Parathyroid adenoma (tissue), 2 donors: Measurements from ENCODE around the gene WDHD1.
"Not testable (repeated sequence)": the region's sequence is repeated elsewhere in the genome, so short reads cannot be mapped to it uniquely, and the experiment has no call there.

Source experiments
- H2AFZ ChIP-seq: fragments of 300-600 bp; sonication (generic); one replicate; pipeline ENCODE4 v1.7.0; 2017; ENCODE audit warnings: antibody characterized with exemption, mild to moderate bottlenecking
- H3K27ac ChIP-seq: fragments of 300-600 bp; sonication (generic); one replicate; pipeline ENCODE4 v1.7.0; 2017
- H3K27me3 ChIP-seq: fragments of 300-600 bp; sonication (generic); one replicate; pipeline ENCODE4 v1.7.0; 2017; ENCODE audit warnings: low read length; ENCODE audit not compliant: control insufficient read depth, insufficient read depth
- H3K36me3 ChIP-seq: fragments of 300-600 bp; sonication (generic); one replicate; pipeline ENCODE4 v1.7.0; 2017; ENCODE audit warnings: low read length; ENCODE audit not compliant: control insufficient read depth, insufficient read depth
- H3K4me1 ChIP-seq: fragments of 300-600 bp; sonication (generic); one replicate; pipeline ENCODE4 v1.7.0; 2017; ENCODE audit warnings: control low read depth
- H3K4me2 ChIP-seq: fragments of 300-600 bp; sonication (generic); one replicate; pipeline ENCODE4 v1.7.0; 2017; ENCODE audit warnings: low read length
- H3K4me3 ChIP-seq: fragments of 300-600 bp; sonication (generic); one replicate; pipeline ENCODE4 v1.7.0; 2017; ENCODE audit warnings: low read depth, low read length
- H3K79me2 ChIP-seq: fragments of 300-600 bp; sonication (generic); one replicate; pipeline ENCODE4 v1.7.0; 2017; ENCODE audit warnings: control low read depth
- H3K9ac ChIP-seq: fragments of 300-600 bp; sonication (generic); one replicate; pipeline ENCODE4 v1.7.0; 2017; ENCODE audit warnings: mild to moderate bottlenecking
- H3K9me3 ChIP-seq: fragments of 300-600 bp; sonication (generic); one replicate; pipeline ENCODE4 v1.7.0; 2017; ENCODE audit warnings: low read length; ENCODE audit not compliant: control insufficient read depth
- TF ChIP-seq, protein P1 (sequence below): fragments of 300-600 bp; sonication (generic); IDR thresholded peaks from one replicate; pipeline ENCODE4 v1.7.0; 2017; ENCODE audit warnings: antibody characterized with exemption, mild to moderate bottlenecking
- donor health status: primary hyperparathyroidism.

Gene WDHD1

DNA sequence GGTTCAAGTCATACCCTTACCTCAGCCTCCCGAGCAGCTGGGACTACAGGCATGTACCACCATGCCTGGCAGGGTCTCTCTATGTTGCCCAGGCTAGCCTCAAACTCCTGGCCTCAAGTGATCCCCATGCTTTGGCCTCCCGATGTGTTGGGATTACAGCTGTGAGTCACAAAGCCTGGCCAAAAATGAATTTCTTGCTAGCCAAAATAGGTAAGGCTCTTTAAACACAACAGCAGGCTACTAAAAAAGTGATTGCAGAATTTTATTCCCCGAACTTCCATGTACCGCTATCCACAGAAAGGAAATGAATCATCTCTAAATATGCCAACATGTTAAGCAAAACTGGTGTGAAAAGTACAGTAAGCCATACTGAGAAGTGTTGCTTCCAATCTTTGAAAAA is 50.6 kb downstream of the WDHD1 start:
- Histone ChIP-seq H3K4me2 (no peak overlapping the region), H3K4me1 (no peaks in the 10 kb centered on the region), H2AFZ (no peak overlapping the region), H3K79me2 (no peaks in the 10 kb centered on the region), H3K9ac (no peak overlapping the region), H3K4me3 (no peak overlapping the region), H3K27ac (no peak overlapping the region), H3K36me3 (no peaks in the 10 kb centered on the region), H3K9me3 (no peaks in the 10 kb centered on the region), H3K27me3 (no peaks in the 10 kb centered on the region)
- TF ChIP-seq, protein P1, sequence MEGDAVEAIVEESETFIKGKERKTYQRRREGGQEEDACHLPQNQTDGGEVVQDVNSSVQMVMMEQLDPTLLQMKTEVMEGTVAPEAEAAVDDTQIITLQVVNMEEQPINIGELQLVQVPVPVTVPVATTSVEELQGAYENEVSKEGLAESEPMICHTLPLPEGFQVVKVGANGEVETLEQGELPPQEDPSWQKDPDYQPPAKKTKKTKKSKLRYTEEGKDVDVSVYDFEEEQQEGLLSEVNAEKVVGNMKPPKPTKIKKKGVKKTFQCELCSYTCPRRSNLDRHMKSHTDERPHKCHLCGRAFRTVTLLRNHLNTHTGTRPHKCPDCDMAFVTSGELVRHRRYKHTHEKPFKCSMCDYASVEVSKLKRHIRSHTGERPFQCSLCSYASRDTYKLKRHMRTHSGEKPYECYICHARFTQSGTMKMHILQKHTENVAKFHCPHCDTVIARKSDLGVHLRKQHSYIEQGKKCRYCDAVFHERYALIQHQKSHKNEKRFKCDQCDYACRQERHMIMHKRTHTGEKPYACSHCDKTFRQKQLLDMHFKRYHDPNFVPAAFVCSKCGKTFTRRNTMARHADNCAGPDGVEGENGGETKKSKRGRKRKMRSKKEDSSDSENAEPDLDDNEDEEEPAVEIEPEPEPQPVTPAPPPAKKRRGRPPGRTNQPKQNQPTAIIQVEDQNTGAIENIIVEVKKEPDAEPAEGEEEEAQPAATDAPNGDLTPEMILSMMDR = no peak

DNA sequence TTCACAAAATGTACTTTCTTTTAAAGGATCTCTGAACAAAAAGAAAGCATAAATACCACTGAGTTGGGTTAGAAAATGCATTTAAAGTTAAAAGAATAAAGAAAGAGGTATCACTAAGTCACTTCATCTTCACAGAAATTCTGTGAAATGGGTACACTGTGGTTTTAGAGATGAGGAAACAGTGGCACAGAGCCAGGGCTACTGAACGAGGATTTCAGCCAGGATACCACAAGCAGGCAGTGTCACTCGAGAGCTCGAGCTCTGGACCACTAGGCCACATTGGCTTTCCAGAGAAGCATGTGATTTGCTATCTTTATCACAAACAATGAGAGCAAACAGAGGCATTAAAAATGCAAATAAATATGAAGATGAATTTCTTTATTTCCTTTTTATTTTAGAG is 51.0 kb downstream of the WDHD1 start:
- Histone ChIP-seq H3K4me3 (no peak overlapping the region), H3K9ac (no peak overlapping the region), H3K79me2 (no peaks in the 10 kb centered on the region), H3K9me3 (no peaks in the 10 kb centered on the region), H3K27me3 (no peaks in the 10 kb centered on the region), H3K27ac (no peak overlapping the region), H3K36me3 (no peaks in the 10 kb centered on the region), H3K4me2 (no peak overlapping the region), H3K4me1 (no peaks in the 10 kb centered on the region), H2AFZ (no peak overlapping the region)
- TF ChIP-seq, protein P1 = no peak

DNA sequence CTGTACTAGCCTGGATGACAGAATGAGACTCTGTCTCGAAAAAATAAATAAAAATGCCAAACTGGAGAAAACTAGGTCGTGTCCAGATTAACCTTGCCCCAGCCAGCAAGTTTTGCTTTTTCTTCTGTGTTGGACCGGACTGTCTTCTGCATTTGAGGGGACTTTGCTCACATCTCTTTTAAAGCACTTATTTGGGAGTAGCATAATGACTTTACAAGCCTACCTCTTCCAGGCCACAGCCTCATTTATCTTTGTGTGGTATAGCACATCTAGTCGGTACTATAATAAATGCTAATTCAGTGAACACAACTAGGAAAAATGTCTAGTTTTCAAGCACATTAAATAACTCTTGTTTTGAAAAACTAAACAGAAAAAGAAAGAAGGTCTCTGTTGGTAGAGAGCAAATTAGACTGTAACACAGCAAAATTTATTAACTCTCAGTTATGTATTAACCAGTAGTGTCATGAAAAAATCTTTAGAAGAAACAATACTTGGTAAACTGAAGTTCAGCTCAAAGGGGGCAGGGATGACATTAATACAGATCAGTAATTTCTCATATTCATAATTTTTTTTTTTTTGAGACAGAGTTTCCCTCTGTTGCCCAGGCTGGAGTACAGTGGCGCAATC is 52.0 kb downstream of the WDHD1 start:
- Histone ChIP-seq H3K4me1 (no peaks in the 10 kb centered on the region), H3K4me2 (no peak overlapping the region), H2AFZ (no peak overlapping the region), H3K36me3 (no peaks in the 10 kb centered on the region), H3K9me3 (no peaks in the 10 kb centered on the region), H3K27ac (no peak overlapping the region), H3K4me3 (no peak overlapping the region), H3K27me3 (no peaks in the 10 kb centered on the region), H3K9ac (no peak overlapping the region), H3K79me2 (no peaks in the 10 kb centered on the region)
- TF ChIP-seq, protein P1 = no peak

DNA sequence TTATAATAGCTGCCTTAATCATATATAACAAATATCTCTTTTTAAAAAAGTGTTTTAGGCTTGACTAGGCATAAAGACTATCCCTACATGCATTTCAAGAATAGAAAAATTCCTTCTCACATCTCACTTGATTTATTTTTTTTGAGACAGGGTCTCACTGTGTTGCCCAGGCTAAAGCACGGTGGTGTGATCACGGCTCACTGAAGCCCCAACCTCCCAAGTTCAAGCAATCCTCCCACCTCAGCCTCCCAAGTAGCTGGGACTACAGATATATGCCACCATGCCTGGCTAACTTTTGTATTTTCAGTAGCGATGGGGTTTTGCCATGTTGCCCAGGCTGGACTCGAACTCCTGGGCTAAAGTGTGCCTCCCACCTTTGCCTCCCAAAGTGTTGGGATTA is 59.4 kb downstream of the WDHD1 start:
- Histone ChIP-seq H3K27me3 (no peaks in the 10 kb centered on the region), H3K4me3 (no peak overlapping the region), H3K9ac (no peak overlapping the region), H3K9me3 (no peaks in the 10 kb centered on the region), H3K79me2 (no peaks in the 10 kb centered on the region), H2AFZ (no peak overlapping the region), H3K36me3 (no peaks in the 10 kb centered on the region), H3K4me1 (no peaks in the 10 kb centered on the region), H3K27ac (no peak overlapping the region), H3K4me2 (no peak overlapping the region)
- TF ChIP-seq, protein P1 = no peak

DNA sequence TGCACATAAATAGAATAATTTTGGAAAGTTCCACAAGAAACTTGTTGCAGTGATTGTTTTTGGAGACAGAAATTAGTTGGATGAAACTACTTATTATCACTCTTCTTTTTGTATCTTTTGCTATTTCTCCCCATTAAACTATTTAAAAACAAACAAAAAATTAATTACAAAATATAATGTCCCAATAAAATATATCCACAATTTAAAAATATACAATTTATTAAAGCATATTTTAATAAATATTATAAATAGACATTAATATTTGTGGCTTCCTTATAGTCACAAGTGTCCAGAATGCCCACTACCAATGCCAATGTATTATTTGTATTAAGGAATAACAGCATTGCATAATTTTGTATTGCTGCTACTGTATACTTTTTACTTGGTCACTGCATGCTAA is 71.8 kb downstream of the WDHD1 start:
- Histone ChIP-seq H3K27ac (no peak overlapping the region), H3K4me1 (no peaks in the 10 kb centered on the region), H3K4me2 (no peak overlapping the region), H3K9ac (no peak overlapping the region), H3K4me3 (no peak overlapping the region), H3K36me3 (no peaks in the 10 kb centered on the region), H3K9me3 (no peaks in the 10 kb centered on the region), H3K27me3 (no peaks in the 10 kb centered on the region), H3K79me2 (no peaks in the 10 kb centered on the region), H2AFZ (no peak overlapping the region)
- TF ChIP-seq, protein P1 = no peak

GRCh38 chr14:54953609-54954008 is 73.3 kb downstream of the WDHD1 start:
- not testable (repeated sequence) for H3K9ac ChIP-seq, H3K27ac ChIP-seq, H3K36me3 ChIP-seq, H3K4me1 ChIP-seq, H3K9me3 ChIP-seq, H3K4me3 ChIP-seq, H3K27me3 ChIP-seq, H3K4me2 ChIP-seq, H2AFZ ChIP-seq, H3K79me2 ChIP-seq

GRCh38 chr14:54952803-54953202 is 74.1 kb downstream of the WDHD1 start:
- not testable (repeated sequence) for H3K4me2 ChIP-seq, H3K4me1 ChIP-seq, H3K27ac ChIP-seq, H3K4me3 ChIP-seq, H3K79me2 ChIP-seq, H2AFZ ChIP-seq, H3K36me3 ChIP-seq, H3K27me3 ChIP-seq, H3K9me3 ChIP-seq, H3K9ac ChIP-seq
